SK-N-SH (cell line): ENCODE data around the gene UCHL5. TPM values are rescaled to one million over a fixed set of nuclear protein-coding genes. Genes with fewer than 3 reads are reported as not detected.

Experiments used
- CTCF ChIA-PET: fragments of 300-600, 350-600 bp; formaldehyde crosslinking; extraction: SDS; loops from one replicate; lab custom pipeline; 2021; lab: Yijun Ruan, JAX
- POLR2A ChIA-PET: fragments of 350-600 bp; sonication (Branson Sonifier 250); formaldehyde crosslinking; extraction: SDS; loops from one replicate; lab custom pipeline; 2020; ENCODE audit warnings: antibody characterized with exemption, inconsistent platforms; lab: Yijun Ruan, JAX
- DNase-seq: peaks from one replicate; pipeline ENCODE4 v3.0.0; 2012
- H2AFZ ChIP-seq: fragments of 200-600 bp; sonication (generic); 2 replicates; pipeline ENCODE4 v1.8.1; 2016; ENCODE audit warnings: antibody characterized with exemption, mild to moderate bottlenecking, low read depth
- H3F3A ChIP-seq: fragments of 200-600 bp; sonication (generic); replicated peaks from 2 replicates; pipeline ENCODE3; 2016; ENCODE audit warnings: antibody characterized with exemption, mild to moderate bottlenecking; ENCODE audit not compliant: insufficient read depth
- H3K27ac ChIP-seq, 2 experiments: fragments of 200-500 bp in 1 of 2; fragments of 200-600 bp in 1 of 2; sonication (Bioruptor generic) in 1 of 2; sonication (generic), shearing (Covaris generic) in 1 of 2; 2 replicates each; pipeline versions ENCODE4 v1.5.1 to v1.6.1; 2014 to 2016; ENCODE audit warnings: low read depth in 2 of 2, inconsistent platforms in 1 of 2, low read length in 1 of 2, mild to moderate bottlenecking in 1 of 2, mixed read lengths in 1 of 2
- H3K27me3 ChIP-seq: fragments of 200-600 bp; sonication (generic), shearing (Covaris generic); 2 replicates; pipeline ENCODE4 v1.6.1; 2016; ENCODE audit warnings: mixed run types; ENCODE audit not compliant: insufficient read depth
- H3K36me3 ChIP-seq, 2 experiments: fragments of 200-500 bp in 1 of 2; fragments of 200-600 bp in 1 of 2; sonication (Bioruptor generic) in 1 of 2; sonication (generic) in 1 of 2; replicated peaks in 1 of 2; 2 replicates each; pipeline versions ENCODE3 to v1.5.1; 2014 to 2016; ENCODE audit warnings: low read length in 1 of 2, mild to moderate bottlenecking in 1 of 2; ENCODE audit not compliant: insufficient read depth in 2 of 2, control insufficient read depth in 1 of 2
- H3K4me1 ChIP-seq, 2 experiments: fragments of 200-500 bp in 1 of 2; fragments of 200-600 bp in 1 of 2; sonication (Bioruptor generic) in 1 of 2; sonication (generic), shearing (Covaris generic) in 1 of 2; 2 replicates each; pipeline versions ENCODE4 v1.5.1 to v1.6.1; 2014 to 2016; ENCODE audit warnings: low read depth in 1 of 2, low read length in 1 of 2, mixed run types in 1 of 2; ENCODE audit not compliant: insufficient read depth in 2 of 2, control insufficient read depth in 1 of 2
- H3K4me2 ChIP-seq: fragments of 200-600 bp; sonication (generic), shearing (Covaris generic); 2 replicates; pipeline ENCODE4 v1.6.1; 2017; ENCODE audit warnings: mixed run types
- H3K4me3 ChIP-seq, 2 experiments: fragments of 200-500 bp in 1 of 2; fragments of 200-600 bp in 1 of 2; sonication (Bioruptor generic) in 1 of 2; sonication (generic), shearing (Covaris generic) in 1 of 2; 2 replicates each; pipeline versions ENCODE4 v1.5.1 to v1.8.1; 2014 to 2016; ENCODE audit warnings: low read depth in 2 of 2, inconsistent platforms in 1 of 2, low read length in 1 of 2, mild to moderate bottlenecking in 1 of 2, mixed read lengths in 1 of 2, moderate library complexity in 1 of 2
- H3K79me2 ChIP-seq: fragments of 200-600 bp; sonication (generic); 2 replicates; pipeline ENCODE4 v1.8.1; 2017; ENCODE audit warnings: mild to moderate bottlenecking; ENCODE audit not compliant: insufficient read depth
- H3K9ac ChIP-seq: fragments of 200-600 bp; sonication (generic); 2 replicates; pipeline ENCODE4 v1.6.1; 2017; ENCODE audit warnings: mixed run types
- H3K9me2 ChIP-seq: fragments of 200-600 bp; sonication (generic); 2 replicates; pipeline ENCODE4 v1.6.1; 2017; ENCODE audit warnings: mixed run types
- H3K9me3 ChIP-seq: fragments of 200-600 bp; sonication (generic); 2 replicates; pipeline ENCODE4 v1.6.1; 2017; ENCODE audit warnings: mixed run types, mild to moderate bottlenecking, moderate library complexity
- H4K20me1 ChIP-seq: fragments of 200-600 bp; sonication (generic); 2 replicates; pipeline ENCODE4 v1.6.1; 2017; ENCODE audit warnings: mild to moderate bottlenecking, mixed run types; ENCODE audit not compliant: insufficient read depth
- CHD2 ChIP-seq: fragments of 150-350 bp; IDR thresholded peaks from 2 replicates; pipeline ENCODE4 v1.6.1; 2018; ENCODE audit warnings: low read length; ENCODE audit not compliant: partially characterized antibody
- ELF1 ChIP-seq: IDR thresholded peaks from 2 replicates; pipeline ENCODE4 v1.4.0; 2012
- EP300 ChIP-seq, 2 experiments: IDR thresholded peaks; 2 replicates each; pipeline versions ENCODE4 v1.4.0 to v1.6.1; 2012; ENCODE audit warnings: borderline replicate concordance in 1 of 2, low read depth in 1 of 2, low read length in 1 of 2
- FOXJ3 ChIP-seq: sonication (generic); formaldehyde crosslinking; IDR thresholded peaks from 2 replicates; pipeline ENCODE4 v1.5.1; 2020; ENCODE audit warnings: mild to moderate bottlenecking, missing genetic modification reagents
- GATA2 ChIP-seq: sonication (generic); formaldehyde crosslinking; IDR thresholded peaks from 2 replicates; pipeline ENCODE4 v1.5.0; 2020; ENCODE audit warnings: mild to moderate bottlenecking, missing genetic modification reagents
- JUND ChIP-seq: IDR thresholded peaks from 2 replicates; pipeline ENCODE4 v1.4.0; 2012
- MAX ChIP-seq: IDR thresholded peaks from 2 replicates; pipeline ENCODE4 v1.4.0; 2012; ENCODE audit warnings: low read depth
- MXI1 ChIP-seq: IDR thresholded peaks from 2 replicates; pipeline ENCODE4 v1.6.1; 2012; ENCODE audit warnings: mild to moderate bottlenecking, low read depth, low read length, improper control_type of control experiment
- NFIC ChIP-seq: IDR thresholded peaks from 2 replicates; pipeline ENCODE4 v1.4.0; 2012; ENCODE audit warnings: borderline replicate concordance
- NRF1 ChIP-seq: IDR thresholded peaks from 2 replicates; pipeline ENCODE4 v1.6.1; 2012; ENCODE audit warnings: low read depth, mild to moderate bottlenecking, low read length
- PBX3 ChIP-seq: IDR thresholded peaks from 2 replicates; pipeline ENCODE4; 2012
- POLR2AphosphoS5 ChIP-seq: IDR thresholded peaks from 2 replicates; pipeline ENCODE4 v1.6.1; 2012; ENCODE audit warnings: low read depth, low read length
- RAD21 ChIP-seq: IDR thresholded peaks from 2 replicates; pipeline ENCODE4 v1.6.1; 2012; ENCODE audit warnings: mild to moderate bottlenecking, low read length
- RFX5 ChIP-seq: IDR thresholded peaks from 2 replicates; pipeline ENCODE4 v1.6.1; 2012; ENCODE audit warnings: mild to moderate bottlenecking, improper control_type of control experiment, low read length
- RXRA ChIP-seq: IDR thresholded peaks from 2 replicates; pipeline ENCODE4 v1.4.0; 2012; ENCODE audit warnings: low read depth, mild to moderate bottlenecking, borderline replicate concordance
- SMC3 ChIP-seq: IDR thresholded peaks from 2 replicates; pipeline ENCODE4 v1.6.1; 2012; ENCODE audit warnings: low read depth, low read length, improper control_type of control experiment
- TAF1 ChIP-seq: IDR thresholded peaks from 2 replicates; pipeline ENCODE4 v1.6.1; 2012; ENCODE audit warnings: low read depth, mild to moderate bottlenecking, low read length, moderate library complexity, borderline replicate concordance
- TCF12 ChIP-seq: IDR thresholded peaks from 2 replicates; pipeline ENCODE4 v1.4.0; 2012
- YY1 ChIP-seq: IDR thresholded peaks from 2 replicates; pipeline ENCODE4 v1.4.0; 2012; ENCODE audit warnings: low read depth, mild to moderate bottlenecking
- ZBTB33 ChIP-seq: IDR thresholded peaks from 2 replicates; pipeline ENCODE4 v1.4.0; 2012; ENCODE audit warnings: low read depth, borderline replicate concordance
- WGBS: methylation state at CpG from one replicate; pipeline ENCODE4 v1.1.6; 2017; ENCODE audit warnings: low lambda C conversion rate; 5-methylcytosine and 5-hydroxymethylcytosine counted together
- polyA plus RNA-seq, 3 experiments: library from polyadenylated mRNA; depleted of rRNA; stranded (reverse); fragments of >200 nt; gene quantifications; 2 replicates each; pipeline ENCODE4 v1.2.3, GENCODE V29; 2012
- TF ChIP-seq, protein P1 (sequence below): fragments of 200-600 bp; sonication (generic); IDR thresholded peaks from 2 replicates; pipeline ENCODE4 v1.6.1; 2017; ENCODE audit warnings: antibody characterized with exemption, mild to moderate bottlenecking, moderate library complexity
- TF ChIP-seq, protein P2 (sequence below): IDR thresholded peaks from 2 replicates; pipeline ENCODE4 v1.4.0; 2012; ENCODE audit warnings: low read depth, borderline replicate concordance

The UCHL5 gene
- polyA plus RNA-seq, 1 of the 3 experiments (the other 2 are of a cell fraction), result 14.9 TPM

DNA sequence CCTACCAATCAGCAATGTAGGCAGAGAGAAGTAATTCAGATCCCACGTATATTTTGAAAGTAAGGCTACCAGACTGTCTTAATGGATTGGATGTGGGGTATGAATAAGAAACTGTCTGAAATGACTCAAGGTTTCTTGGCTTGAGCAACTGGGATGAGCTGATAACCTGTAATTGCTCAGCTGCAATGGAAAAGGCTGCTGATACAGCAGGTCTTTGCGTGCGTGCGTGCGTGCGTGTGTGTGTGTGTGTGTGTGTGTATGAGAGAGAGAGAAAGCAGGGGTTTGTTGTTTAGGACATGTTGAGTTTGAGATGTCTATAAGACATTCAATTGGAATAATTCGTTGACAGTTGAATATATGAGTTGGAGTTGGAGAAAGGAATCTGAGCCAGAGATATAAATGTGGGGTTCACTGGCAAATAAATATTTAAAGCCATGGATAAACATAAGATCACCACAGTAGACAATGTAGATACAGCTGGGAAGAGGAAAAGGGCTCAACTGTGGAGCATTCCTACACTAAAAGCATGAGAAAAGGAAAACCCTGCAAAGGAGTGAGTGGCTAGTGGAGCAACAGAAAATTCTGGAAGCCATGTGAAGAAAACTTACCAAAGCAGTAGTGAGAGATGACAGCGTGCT, 72.9 kb downstream of the UCHL5 start:
- WGBS, result 92% methylated on average over 8 of the region's 8 CpGs
- TF ChIP-seq TCF12, result no peak
- no peak for TF ChIP-seq NFIC
- no peak for TF ChIP-seq YY1
- TF ChIP-seq RAD21, result no peak
- TF ChIP-seq, protein P1, sequence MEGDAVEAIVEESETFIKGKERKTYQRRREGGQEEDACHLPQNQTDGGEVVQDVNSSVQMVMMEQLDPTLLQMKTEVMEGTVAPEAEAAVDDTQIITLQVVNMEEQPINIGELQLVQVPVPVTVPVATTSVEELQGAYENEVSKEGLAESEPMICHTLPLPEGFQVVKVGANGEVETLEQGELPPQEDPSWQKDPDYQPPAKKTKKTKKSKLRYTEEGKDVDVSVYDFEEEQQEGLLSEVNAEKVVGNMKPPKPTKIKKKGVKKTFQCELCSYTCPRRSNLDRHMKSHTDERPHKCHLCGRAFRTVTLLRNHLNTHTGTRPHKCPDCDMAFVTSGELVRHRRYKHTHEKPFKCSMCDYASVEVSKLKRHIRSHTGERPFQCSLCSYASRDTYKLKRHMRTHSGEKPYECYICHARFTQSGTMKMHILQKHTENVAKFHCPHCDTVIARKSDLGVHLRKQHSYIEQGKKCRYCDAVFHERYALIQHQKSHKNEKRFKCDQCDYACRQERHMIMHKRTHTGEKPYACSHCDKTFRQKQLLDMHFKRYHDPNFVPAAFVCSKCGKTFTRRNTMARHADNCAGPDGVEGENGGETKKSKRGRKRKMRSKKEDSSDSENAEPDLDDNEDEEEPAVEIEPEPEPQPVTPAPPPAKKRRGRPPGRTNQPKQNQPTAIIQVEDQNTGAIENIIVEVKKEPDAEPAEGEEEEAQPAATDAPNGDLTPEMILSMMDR, result no peak
- no peak for TF ChIP-seq FOXJ3
- no peak for TF ChIP-seq ELF1
- TF ChIP-seq TAF1, result no peak
- no peak for TF ChIP-seq CHD2
- TF ChIP-seq JUND, result no peak
- no peak for TF ChIP-seq ZBTB33
- no peak for TF ChIP-seq SMC3
- no peak for TF ChIP-seq MXI1
- TF ChIP-seq MAX, result no peak
- no peak for TF ChIP-seq GATA2
- TF ChIP-seq RXRA, result no peak
- no peak for TF ChIP-seq POLR2AphosphoS5
- Histone ChIP-seq H3K4me3 (no peak overlapping the region), H3K9me3 (no peaks in the 10 kb centered on the region), H3K36me3 (no peaks in the 10 kb centered on the region), H2AFZ (no peak overlapping the region), H3K27me3 (no peaks in the 10 kb centered on the region), H3K4me1 (no peaks in the 10 kb centered on the region), H3K9ac (no peak overlapping the region), H3K79me2 (no peaks in the 10 kb centered on the region), H3K4me2 (no peak overlapping the region), H3K9me2 (no peaks in the 10 kb centered on the region), H4K20me1 (no peaks in the 10 kb centered on the region), H3K27ac (no peak overlapping the region), H3F3A (no peaks in the 10 kb centered on the region)
- ChIA-PET POLR2A (no interaction called here), CTCF (no interaction called here)
- DNase-seq, result no peak

DNA sequence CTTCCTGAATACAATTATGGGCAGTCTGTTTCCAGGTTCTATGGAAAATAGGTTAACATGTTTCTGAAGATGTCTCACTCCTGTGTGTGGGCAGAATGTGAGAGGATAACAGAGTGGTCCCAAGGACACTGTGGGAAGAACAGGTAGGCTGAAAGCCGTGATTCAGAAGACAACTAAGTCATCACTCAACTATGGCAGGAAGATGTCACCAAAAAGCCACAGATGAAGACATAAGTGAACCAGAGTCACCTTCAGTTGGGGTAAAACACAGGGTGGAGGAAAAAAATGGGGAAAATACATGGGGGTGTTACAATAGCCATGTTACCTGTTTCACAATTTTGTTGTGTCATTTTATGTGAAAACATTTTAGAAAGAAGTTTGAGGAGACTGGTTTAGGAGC, 75.1 kb downstream of the UCHL5 start:
- Histone ChIP-seq H3K9me2 (no peaks in the 10 kb centered on the region), H3F3A (no peaks in the 10 kb centered on the region), H3K4me1 (no peaks in the 10 kb centered on the region), H3K27ac (no peak overlapping the region), H3K9me3 (no peaks in the 10 kb centered on the region), H3K4me3 (no peak overlapping the region), H3K36me3 (no peaks in the 10 kb centered on the region), H3K9ac (no peak overlapping the region), H4K20me1 (no peaks in the 10 kb centered on the region), H3K79me2 (no peaks in the 10 kb centered on the region), H3K4me2 (no peak overlapping the region), H2AFZ (no peak overlapping the region), H3K27me3 (no peaks in the 10 kb centered on the region)
- no peak for DNase-seq
- ChIA-PET CTCF (no interaction called here), POLR2A (no interaction called here)
- 97% methylated on average over 1 of the region's 1 CpG for WGBS
- TF ChIP-seq PBX3 (no peak), NRF1 (no peak), CHD2 (no peak), POLR2AphosphoS5 (no peak), TAF1 (no peak), RFX5 (no peak), EP300 (IDR thresholded peaks at IDR 0.05; ENCODE audit: borderline replicate concordance in 1 of 2, low read depth in 1 of 2, low read length in 1 of 2) (no peak)
- TF ChIP-seq, protein P2, sequence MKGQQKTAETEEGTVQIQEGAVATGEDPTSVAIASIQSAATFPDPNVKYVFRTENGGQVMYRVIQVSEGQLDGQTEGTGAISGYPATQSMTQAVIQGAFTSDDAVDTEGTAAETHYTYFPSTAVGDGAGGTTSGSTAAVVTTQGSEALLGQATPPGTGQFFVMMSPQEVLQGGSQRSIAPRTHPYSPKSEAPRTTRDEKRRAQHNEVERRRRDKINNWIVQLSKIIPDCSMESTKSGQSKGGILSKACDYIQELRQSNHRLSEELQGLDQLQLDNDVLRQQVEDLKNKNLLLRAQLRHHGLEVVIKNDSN, result no peak
